Measurements from ENCODE around the gene PCDHGA1.
A peak's percentile ranks its signal among the peaks of the same experiment; 100 is the strongest.

The PCDHGA1 gene

DNA sequence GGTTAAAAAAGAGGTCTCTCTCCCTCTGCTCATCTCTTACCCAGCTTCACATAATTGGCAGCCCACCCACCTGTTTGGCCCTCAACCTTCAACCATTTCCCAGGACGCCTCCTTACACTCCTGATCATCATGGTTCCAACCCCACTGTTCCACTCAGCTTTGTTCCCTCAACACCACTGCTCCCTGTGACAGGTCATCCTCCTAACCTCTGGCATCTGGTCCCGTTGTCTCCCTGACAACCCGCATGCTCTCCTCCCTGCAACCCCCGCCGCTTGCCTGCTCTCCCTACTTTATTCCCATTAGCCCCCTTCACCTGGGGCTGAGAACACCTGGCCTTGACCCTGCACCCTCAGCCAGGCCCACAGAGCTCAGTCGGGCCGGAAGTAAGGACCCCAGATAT, 171.4 kb downstream of the PCDHGA1 start:
- in situ Hi-C loops (cut with HindIII; ENCODE audit: low pct_ligation_motif_present, low pct_unique_long_range_greater_than_20kb, low sequenced_read_pairs) = no loop called here
- DNase-seq = no peak

GRCh38 chr5:141503681-141504080, 173.4 kb downstream of the PCDHGA1 start:
- no peak for DNase-seq
- in situ Hi-C loops (cut with HindIII; ENCODE audit: low pct_ligation_motif_present, low pct_unique_long_range_greater_than_20kb, low sequenced_read_pairs) = no loop called here

GRCh38 chr5:141504216-141504615, 173.9 kb downstream of the PCDHGA1 start:
- DNase-seq = no peak
- in situ Hi-C loops (cut with HindIII; ENCODE audit: low pct_ligation_motif_present, low pct_unique_long_range_greater_than_20kb, low sequenced_read_pairs) = no loop called here

DNA sequence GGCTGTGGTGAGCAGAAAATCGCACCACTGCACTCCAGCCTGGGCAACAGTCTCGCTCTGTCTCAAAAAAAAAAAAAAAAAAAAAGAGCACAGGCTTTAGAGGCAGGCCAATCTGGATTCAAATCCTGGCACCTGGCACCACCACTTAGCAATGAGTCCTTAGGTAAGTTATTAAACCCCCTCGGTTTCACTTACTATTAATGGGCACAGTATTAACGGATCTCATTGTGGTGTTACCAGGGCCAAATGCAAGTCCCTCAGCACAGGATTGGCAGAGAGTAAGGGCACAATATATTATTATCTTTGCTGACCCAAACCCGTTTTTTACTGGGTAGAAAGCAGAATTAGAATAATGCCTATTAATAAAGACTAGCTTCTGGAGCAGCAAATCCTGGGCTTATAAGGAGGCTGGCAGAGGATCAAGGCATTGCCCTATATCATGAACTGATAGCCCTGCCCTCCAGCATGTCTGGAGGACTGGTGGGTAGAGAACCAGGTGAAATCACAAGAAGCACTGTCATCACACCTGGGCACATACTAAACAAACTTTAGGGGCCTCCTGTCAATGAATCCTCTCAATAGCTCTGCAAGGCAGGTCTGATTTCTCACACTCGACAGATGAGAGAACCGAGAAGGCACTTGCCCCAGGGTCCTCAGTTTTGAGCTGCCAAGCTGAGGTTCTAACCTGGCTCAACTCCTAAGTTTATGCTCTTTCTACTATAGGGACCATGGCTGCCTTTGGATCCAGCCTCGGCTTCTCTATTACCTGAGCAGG, 176.3 kb downstream of the PCDHGA1 start:
- no peak for DNase-seq
- in situ Hi-C loops (cut with HindIII; ENCODE audit: low pct_ligation_motif_present, low pct_unique_long_range_greater_than_20kb, low sequenced_read_pairs) = no loop called here

GRCh38 chr5:141507387-141508091, 177.2 kb downstream of the PCDHGA1 start:
- no peak for DNase-seq

DNA sequence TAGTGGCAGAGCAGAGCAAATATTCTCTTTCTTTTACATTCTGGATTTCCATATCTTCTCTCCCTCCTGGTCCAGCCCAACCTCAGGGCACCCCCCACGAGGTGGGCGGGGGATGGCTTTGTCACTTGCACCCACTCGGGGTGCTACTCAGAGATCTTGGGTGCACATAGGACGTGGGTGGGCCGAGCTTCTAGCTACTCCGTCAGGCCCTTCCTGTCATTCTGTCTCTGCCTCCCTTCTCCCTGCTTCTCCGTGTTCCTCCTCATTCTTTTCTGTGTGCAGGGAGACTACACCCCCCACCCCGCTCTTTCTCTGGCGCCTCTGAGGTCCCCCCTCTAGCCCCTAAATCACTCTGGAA, 178.1 kb downstream of the PCDHGA1 start:
- DNase-seq = peak; percentile 15
- in situ Hi-C loops (cut with HindIII; ENCODE audit: low pct_ligation_motif_present, low pct_unique_long_range_greater_than_20kb, low sequenced_read_pairs) = no loop called here

More at GRCh38 chr5:141507387-141508091, 177.2 kb downstream of the PCDHGA1 start:
- in situ Hi-C loops (cut with HindIII; ENCODE audit: low pct_ligation_motif_present, low pct_unique_long_range_greater_than_20kb, low sequenced_read_pairs) = no loop called here

DNA sequence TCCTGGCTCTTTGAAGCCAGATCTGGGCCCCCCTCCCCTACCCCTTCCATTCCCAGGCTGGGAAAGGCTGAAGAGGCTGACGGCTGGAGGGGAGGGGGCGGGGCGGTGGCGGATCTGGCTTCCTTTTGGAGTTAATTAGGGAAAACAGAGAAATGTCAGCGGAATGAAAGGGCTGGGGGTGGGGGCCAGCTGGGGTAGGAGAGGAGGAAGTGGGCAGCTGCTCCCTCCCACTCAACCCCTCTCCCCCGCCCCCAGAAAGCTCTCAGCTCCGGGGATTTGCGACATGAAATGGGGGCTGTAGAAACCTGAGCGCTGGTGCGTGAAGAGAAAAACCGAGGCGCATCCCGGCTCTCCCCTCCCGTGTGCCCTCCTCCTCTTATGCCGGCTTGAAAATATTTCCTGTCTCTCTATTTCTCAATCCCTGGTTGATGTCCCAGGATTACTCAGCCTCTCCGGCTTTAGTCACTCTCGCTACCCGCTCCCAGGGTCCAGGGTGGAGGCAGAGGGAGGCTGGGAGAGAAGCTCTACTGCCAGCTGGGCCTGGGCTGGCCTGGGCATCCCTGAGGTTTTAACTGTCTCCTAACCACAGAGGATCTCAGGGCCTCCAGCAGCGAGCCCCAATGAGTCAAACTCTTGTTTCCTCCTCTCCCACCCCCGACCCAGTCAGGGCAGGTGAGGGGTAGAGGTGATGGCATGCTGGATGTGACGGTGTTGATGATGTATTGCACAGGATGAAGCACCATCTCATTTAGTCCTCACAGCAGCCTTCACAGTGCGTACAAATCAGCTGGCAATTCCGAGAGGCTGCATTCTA, 178.7 kb downstream of the PCDHGA1 start:
- in situ Hi-C loops (cut with HindIII; ENCODE audit: low pct_ligation_motif_present, low pct_unique_long_range_greater_than_20kb, low sequenced_read_pairs) = no loop called here
- peak; percentile 81 for DNase-seq

- in situ Hi-C loops (cut with HindIII; ENCODE audit: low pct_ligation_motif_present, low pct_unique_long_range_greater_than_20kb, low sequenced_read_pairs) = no loop called here
- no peak for DNase-seq
These were observed 179.8 kb downstream of the PCDHGA1 start for GRCh38 chr5:141510160-141510559.

DNA sequence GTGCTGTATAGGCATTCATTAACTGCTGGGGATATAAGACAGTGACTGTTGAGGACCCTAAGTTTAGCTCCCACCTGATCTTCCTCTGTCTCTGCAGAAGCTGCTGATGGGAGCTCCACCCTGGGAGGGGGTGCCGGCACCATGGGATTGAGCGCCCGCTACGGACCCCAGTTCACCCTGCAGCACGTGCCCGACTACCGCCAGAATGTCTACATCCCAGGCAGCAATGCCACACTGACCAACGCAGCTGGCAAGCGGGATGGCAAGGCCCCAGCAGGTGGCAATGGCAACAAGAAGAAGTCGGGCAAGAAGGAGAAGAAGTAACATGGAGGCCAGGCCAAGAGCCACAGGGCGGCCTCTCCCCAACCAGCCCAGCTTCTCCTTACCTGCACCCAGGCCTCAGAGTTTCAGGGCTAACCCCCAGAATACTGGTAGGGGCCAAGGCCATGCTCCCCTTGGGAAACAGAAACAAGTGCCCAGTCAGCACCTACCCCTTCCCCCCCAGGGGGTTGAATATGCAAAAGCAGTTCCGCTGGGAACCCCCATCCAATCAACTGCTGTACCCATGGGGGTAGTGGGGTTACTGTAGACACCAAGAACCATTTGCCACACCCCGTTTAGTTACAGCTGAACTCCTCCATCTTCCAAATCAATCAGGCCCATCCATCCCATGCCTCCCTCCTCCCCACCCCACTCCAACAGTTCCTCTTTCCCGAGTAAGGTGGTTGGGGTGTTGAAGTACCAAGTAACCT, 180.7 kb downstream of the PCDHGA1 start:
- no peak for DNase-seq
- in situ Hi-C loops (cut with HindIII; ENCODE audit: low pct_ligation_motif_present, low pct_unique_long_range_greater_than_20kb, low sequenced_read_pairs) = no loop called here

DNA sequence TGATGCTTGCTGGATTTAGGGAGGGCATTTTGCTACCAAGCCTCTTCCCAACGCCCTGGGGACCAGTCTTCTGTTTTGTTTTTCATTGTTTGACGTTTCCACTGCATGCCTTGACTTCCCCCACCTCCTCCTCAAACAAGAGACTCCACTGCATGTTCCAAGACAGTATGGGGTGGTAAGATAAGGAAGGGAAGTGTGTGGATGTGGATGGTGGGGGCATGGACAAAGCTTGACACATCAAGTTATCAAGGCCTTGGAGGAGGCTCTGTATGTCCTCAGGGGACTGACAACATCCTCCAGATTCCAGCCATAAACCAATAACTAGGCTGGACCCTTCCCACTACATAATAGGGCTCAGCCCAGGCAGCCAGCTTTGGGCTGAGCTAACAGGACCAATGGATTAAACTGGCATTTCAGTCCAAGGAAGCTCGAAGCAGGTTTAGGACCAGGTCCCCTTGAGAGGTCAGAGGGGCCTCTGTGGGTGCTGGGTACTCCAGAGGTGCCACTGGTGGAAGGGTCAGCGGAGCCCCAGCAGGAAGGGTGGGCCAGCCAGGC, 181.5 kb downstream of the PCDHGA1 start:
- no peak for DNase-seq
- in situ Hi-C loops (cut with HindIII; ENCODE audit: low pct_ligation_motif_present, low pct_unique_long_range_greater_than_20kb, low sequenced_read_pairs) = no loop called here

DNA sequence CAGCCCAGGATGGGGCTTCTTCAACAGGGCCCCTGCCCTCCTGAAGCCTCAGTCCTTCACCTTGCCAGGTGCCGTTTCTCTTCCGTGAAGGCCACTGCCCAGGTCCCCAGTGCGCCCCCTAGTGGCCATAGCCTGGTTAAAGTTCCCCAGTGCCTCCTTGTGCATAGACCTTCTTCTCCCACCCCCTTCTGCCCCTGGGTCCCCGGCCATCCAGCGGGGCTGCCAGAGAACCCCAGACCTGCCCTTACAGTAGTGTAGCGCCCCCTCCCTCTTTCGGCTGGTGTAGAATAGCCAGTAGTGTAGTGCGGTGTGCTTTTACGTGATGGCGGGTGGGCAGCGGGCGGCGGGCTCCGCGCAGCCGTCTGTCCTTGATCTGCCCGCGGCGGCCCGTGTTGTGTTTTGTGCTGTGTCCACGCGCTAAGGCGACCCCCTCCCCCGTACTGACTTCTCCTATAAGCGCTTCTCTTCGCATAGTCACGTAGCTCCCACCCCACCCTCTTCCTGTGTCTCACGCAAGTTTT, 182.1 kb downstream of the PCDHGA1 start:
- peak; percentile 79 for DNase-seq
- in situ Hi-C loops (cut with HindIII; ENCODE audit: low pct_ligation_motif_present, low pct_unique_long_range_greater_than_20kb, low sequenced_read_pairs) = no loop called here

GRCh38 chr5:141512911-141513626, 182.8 kb downstream of the PCDHGA1 start:
- DNase-seq = peak; percentile 25
- in situ Hi-C loops (cut with HindIII; ENCODE audit: low pct_ligation_motif_present, low pct_unique_long_range_greater_than_20kb, low sequenced_read_pairs) = no loop called here

- in situ Hi-C loops (cut with HindIII; ENCODE audit: low pct_ligation_motif_present, low pct_unique_long_range_greater_than_20kb, low sequenced_read_pairs) = no loop called here
- DNase-seq = peak; percentile 62
These were observed 183.5 kb downstream of the PCDHGA1 start for GRCh38 chr5:141513627-141514329.

GRCh38 chr5:141514330-141515133, 184.2 kb downstream of the PCDHGA1 start:
- in situ Hi-C loops (cut with HindIII; ENCODE audit: low pct_ligation_motif_present, low pct_unique_long_range_greater_than_20kb, low sequenced_read_pairs) = no loop called here
- peak; percentile 3 for DNase-seq

- DNase-seq = no peak
- in situ Hi-C loops (cut with HindIII; ENCODE audit: low pct_ligation_motif_present, low pct_unique_long_range_greater_than_20kb, low sequenced_read_pairs) = no loop called here
These were observed 184.8 kb downstream of the PCDHGA1 start for GRCh38 chr5:141515141-141515540.

- in situ Hi-C loops (cut with HindIII; ENCODE audit: low pct_ligation_motif_present, low pct_unique_long_range_greater_than_20kb, low sequenced_read_pairs) = no loop called here
- no peak for DNase-seq
These were observed 185.8 kb downstream of the PCDHGA1 start for GRCh38 chr5:141515946-141516671.

Measured in ACHN (cell line).